ENCODE data around the gene ABCC3. TPM values are rescaled to one million over a fixed set of nuclear protein-coding genes. Genes with fewer than 3 reads are reported as not detected.

The ABCC3 gene
- total and polyA plus RNA-seq, 9 of the 15 experiments (the other 6 are each of a cell fraction or from before 2014, with no cell fraction given) = 0.03 to 1.6 (median 0.42) TPM; not detected in 5

DNA sequence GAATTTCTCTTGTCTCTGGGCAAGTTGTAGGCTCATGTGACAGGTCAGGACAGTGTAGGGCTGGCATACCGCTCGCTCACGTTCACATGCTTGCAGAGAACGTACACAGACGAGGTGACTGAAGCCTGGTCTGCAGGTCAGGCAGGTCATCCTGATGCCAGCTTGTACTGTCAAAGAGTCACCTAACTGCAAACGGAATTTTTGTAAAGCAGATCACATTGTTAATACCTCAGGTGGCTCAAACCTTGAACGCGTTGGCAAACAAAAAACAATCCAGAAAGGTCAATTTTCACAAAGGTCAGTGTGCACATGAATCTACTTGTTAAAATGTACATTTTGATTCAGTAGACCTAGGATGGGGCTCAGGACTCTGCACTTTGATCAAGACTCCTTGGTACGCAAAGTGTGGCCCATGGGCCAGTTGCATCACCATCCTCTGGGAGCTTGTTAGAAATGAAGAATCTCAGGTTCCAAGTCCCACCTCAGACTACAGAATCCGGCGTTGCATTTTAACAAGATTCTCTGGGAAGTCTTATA is 44.4 kb downstream of the ABCC3 start:
- Histone ChIP-seq H3K4me1 (replicated peaks in 1 of 2; ENCODE audit: control insufficient read depth in 2 of 2, insufficient read depth in 2 of 2, low read length in 2 of 2) (peaks cover 0 to 16% of the 10 kb centered on the region in 2 experiments; a peak in 3 of 5 replicates), H3K9me3 (replicated peaks; ENCODE audit: control insufficient read depth, insufficient read depth, low read depth, low read length) (no peaks in the 10 kb centered on the region), H3K27me3 (ENCODE audit: control insufficient read depth in 2 of 2, insufficient read depth in 2 of 2, low read length in 2 of 2) (peaks cover 5 to 52% of the 10 kb centered on the region in 2 experiments; a peak in 4 of 5 replicates), H2AFZ (ENCODE audit: low read depth, low read length) (no peak overlapping the region), H3K27ac (ENCODE audit: extremely low read depth, low read depth, low read length) (no peak overlapping the region), H3K9me1 (ENCODE audit: control insufficient read depth, insufficient read depth, low read length) (no peaks in the 10 kb centered on the region), H3K9ac (ENCODE audit: insufficient read depth in 1 of 2, low read depth in 2 of 2, low read length in 2 of 2) (no peak overlapping the region), H3K4me3 (no peak overlapping the region), H3K36me3 (ENCODE audit: control insufficient read depth, insufficient read depth, low read length) (no peaks in the 10 kb centered on the region), H4K20me1 (replicated peaks; ENCODE audit: control insufficient read depth, insufficient read depth, low read length) (no peaks in the 10 kb centered on the region), H3K79me2 (ENCODE audit: control insufficient read depth, insufficient read depth, low read length) (no peaks in the 10 kb centered on the region), H3K4me2 (ENCODE audit: insufficient read depth, low read length) (no peak overlapping the region)
- CTCF ChIA-PET (ENCODE audit: low intra/inter-chr PET ratio) = interaction anchor here (0.6 kb wide), 1 partner anchor 12 kb away, joined by 3 read pairs; no protein-coding TSS in a partner anchor
- TF ChIP-seq HDAC2 (IDR thresholded peaks at IDR 0.05) (no peak), ATF3 (IDR thresholded peaks at IDR 0.05) (peak; percentile 35; the same call in 1 of the 2 replicates), ATF3 (CRISPR knock-in tag; conservative IDR thresholded peaks at IDR 0.05) (no peak)
- WGBS (ENCODE audit: insufficient coverage, low coverage, missing lambda C conversion rate) = 18% methylated on average over 11 of the region's 11 CpGs
- ATAC-seq (no peak), FAIRE-seq (no peak), DNase-seq (ENCODE audit: extremely low read depth in 1 of 4, low spot score in 3 of 4) (no peak)
- intact Hi-C loops (cut with micrococcal nuclease) = no loop called here
- in situ Hi-C loops (cut with MboI) = loop anchor here (5.0 kb wide), 1 partner anchor 192 kb away; no protein-coding TSS in a partner anchor
- BruUV-seq (replicated peaks) = no TSS peak
- POLR2A ChIA-PET = interaction anchor here (0.6 to 1.0 kb wide), 5 partner anchors 12 to 69 kb away, joined by 3 to 4 read pairs (median 3); no protein-coding TSS in a partner anchor

- no peaks in the 10 kb centered on the region for H3K9me3 ChIP-seq (replicated peaks; ENCODE audit: control insufficient read depth, insufficient read depth, low read depth, low read length)
- ATAC-seq (no peak), FAIRE-seq (no peak), DNase-seq (ENCODE audit: extremely low read depth in 1 of 4, low spot score in 3 of 4) (no peak)
- peaks cover 5 to 43% of the 10 kb centered on the region in 2 experiments; a peak in 4 of 5 replicates for H3K27me3 ChIP-seq (ENCODE audit: control insufficient read depth in 2 of 2, insufficient read depth in 2 of 2, low read length in 2 of 2)
- intact Hi-C loops (cut with micrococcal nuclease) = loop anchor here (2.0 to 5.0 kb wide), 2 partner anchors 53 to 198 kb away; no protein-coding TSS in a partner anchor
- no peak overlapping the region for H3K4me3 ChIP-seq
- WGBS (ENCODE audit: insufficient coverage, low coverage, missing lambda C conversion rate) = 13% methylated on average over 5 of the region's 5 CpGs
- ChIA-PET CTCF (ENCODE audit: low intra/inter-chr PET ratio) (interaction anchor here (0.7 to 1.7 kb wide), 3 partner anchors 129 to 318 kb away, joined by 5 to 7 read pairs (median 6); partner anchors contain the start of gene SPATA20), POLR2A (interaction anchor here (0.5 to 1.0 kb wide), 3 partner anchors 13 to 54 kb away, joined by 3 read pairs; no protein-coding TSS in a partner anchor)
- in situ Hi-C loops (cut with MboI) = no loop called here
- no TSS peak for BruUV-seq (replicated peaks)
- no peaks in the 10 kb centered on the region for H3K9me1 ChIP-seq (ENCODE audit: control insufficient read depth, insufficient read depth, low read length)
- peaks cover 4 to 21% of the 10 kb centered on the region in 2 experiments; a peak in 3 of 5 replicates for H3K4me1 ChIP-seq (replicated peaks in 1 of 2; ENCODE audit: control insufficient read depth in 2 of 2, insufficient read depth in 2 of 2, low read length in 2 of 2)
- no peaks in the 10 kb centered on the region for H4K20me1 ChIP-seq (replicated peaks; ENCODE audit: control insufficient read depth, insufficient read depth, low read length)
- no peak overlapping the region for H3K9ac ChIP-seq (ENCODE audit: insufficient read depth in 1 of 2, low read depth in 2 of 2, low read length in 2 of 2)
- H3K36me3 ChIP-seq (ENCODE audit: control insufficient read depth, insufficient read depth, low read length) = no peaks in the 10 kb centered on the region
- no peak overlapping the region for H2AFZ ChIP-seq (ENCODE audit: low read depth, low read length)
- no peak overlapping the region for H3K4me2 ChIP-seq (ENCODE audit: insufficient read depth, low read length)
- no peaks in the 10 kb centered on the region for H3K79me2 ChIP-seq (ENCODE audit: control insufficient read depth, insufficient read depth, low read length)
- no peak overlapping the region for H3K27ac ChIP-seq (ENCODE audit: extremely low read depth, low read depth, low read length)
- TF ChIP-seq, protein P1, sequence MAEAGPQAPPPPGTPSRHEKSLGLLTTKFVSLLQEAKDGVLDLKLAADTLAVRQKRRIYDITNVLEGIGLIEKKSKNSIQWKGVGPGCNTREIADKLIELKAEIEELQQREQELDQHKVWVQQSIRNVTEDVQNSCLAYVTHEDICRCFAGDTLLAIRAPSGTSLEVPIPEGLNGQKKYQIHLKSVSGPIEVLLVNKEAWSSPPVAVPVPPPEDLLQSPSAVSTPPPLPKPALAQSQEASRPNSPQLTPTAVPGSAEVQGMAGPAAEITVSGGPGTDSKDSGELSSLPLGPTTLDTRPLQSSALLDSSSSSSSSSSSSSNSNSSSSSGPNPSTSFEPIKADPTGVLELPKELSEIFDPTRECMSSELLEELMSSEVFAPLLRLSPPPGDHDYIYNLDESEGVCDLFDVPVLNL (CRISPR knock-in tag; IDR thresholded peaks at IDR 0.05; ENCODE audit: low read depth) = no peak
- TF ChIP-seq BRCA1 (IDR thresholded peaks at IDR 0.05) (no peak), BRCA1 (CRISPR knock-in tag; IDR thresholded peaks at IDR 0.05) (no peak), MEIS2 (IDR thresholded peaks at IDR 0.05; ENCODE audit: partially characterized antibody) (no peak), TRIM24 (IDR thresholded peaks at IDR 0.05) (no peak), MAFF (IDR thresholded peaks at IDR 0.05; ENCODE audit: low read length) (no peak), ZNF518B (CRISPR knock-in tag; IDR thresholded peaks at IDR 0.05) (no peak)
Observed at GRCh38 chr17:50680126-50680525, 45.4 kb downstream of the ABCC3 start.
